ENCODE data around the gene MYL10. TPM values are rescaled to one million over a fixed set of nuclear protein-coding genes. Genes with fewer than 3 reads are reported as not detected.

Gene MYL10
- total RNA-seq, 4 donors from 2014 or later: not detected

DNA sequence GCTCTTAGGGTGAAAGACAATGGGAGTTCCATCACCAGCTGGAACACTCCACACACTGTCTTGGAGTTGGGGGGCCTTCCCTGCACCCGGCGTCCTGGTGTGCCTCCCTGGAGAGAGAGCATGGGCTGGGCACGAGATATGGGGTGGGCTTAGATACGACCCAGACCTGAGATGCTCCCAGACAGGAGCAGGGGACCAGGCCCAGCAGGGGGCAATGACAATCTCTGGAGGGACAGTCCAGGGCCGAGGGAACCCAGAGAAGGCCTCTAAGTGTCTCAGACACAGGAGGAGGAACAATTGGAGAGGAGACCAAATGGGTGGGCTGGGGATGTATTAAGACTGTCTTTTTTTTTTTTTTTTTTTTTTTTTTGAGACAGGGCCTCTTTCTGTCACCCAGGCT is 40.0 kb downstream of the MYL10 start:
- H3K27me3 ChIP-seq: no peaks in the 10 kb centered on the region
- DNase-seq (ENCODE audit: extremely low spot score): no peak
- H3K27ac ChIP-seq (replicated peaks in 1 of 4): no peak overlapping the region
- no peaks in the 10 kb centered on the region for H3K36me3 ChIP-seq
- H3K9me3 ChIP-seq: no peaks in the 10 kb centered on the region
- no peaks in the 10 kb centered on the region for H3K4me1 ChIP-seq
- no peak for TF ChIP-seq POLR2AphosphoS5 (IDR thresholded peaks at IDR 0.05)
- TF ChIP-seq, protein P1, sequence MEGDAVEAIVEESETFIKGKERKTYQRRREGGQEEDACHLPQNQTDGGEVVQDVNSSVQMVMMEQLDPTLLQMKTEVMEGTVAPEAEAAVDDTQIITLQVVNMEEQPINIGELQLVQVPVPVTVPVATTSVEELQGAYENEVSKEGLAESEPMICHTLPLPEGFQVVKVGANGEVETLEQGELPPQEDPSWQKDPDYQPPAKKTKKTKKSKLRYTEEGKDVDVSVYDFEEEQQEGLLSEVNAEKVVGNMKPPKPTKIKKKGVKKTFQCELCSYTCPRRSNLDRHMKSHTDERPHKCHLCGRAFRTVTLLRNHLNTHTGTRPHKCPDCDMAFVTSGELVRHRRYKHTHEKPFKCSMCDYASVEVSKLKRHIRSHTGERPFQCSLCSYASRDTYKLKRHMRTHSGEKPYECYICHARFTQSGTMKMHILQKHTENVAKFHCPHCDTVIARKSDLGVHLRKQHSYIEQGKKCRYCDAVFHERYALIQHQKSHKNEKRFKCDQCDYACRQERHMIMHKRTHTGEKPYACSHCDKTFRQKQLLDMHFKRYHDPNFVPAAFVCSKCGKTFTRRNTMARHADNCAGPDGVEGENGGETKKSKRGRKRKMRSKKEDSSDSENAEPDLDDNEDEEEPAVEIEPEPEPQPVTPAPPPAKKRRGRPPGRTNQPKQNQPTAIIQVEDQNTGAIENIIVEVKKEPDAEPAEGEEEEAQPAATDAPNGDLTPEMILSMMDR (IDR thresholded peaks at IDR 0.05): no peak
- no peak overlapping the region for H3K4me3 ChIP-seq
- 84% methylated on average over 5 of the region's 5 CpGs for WGBS
- intact Hi-C loops (cut with DNase I): no loop called here

DNA sequence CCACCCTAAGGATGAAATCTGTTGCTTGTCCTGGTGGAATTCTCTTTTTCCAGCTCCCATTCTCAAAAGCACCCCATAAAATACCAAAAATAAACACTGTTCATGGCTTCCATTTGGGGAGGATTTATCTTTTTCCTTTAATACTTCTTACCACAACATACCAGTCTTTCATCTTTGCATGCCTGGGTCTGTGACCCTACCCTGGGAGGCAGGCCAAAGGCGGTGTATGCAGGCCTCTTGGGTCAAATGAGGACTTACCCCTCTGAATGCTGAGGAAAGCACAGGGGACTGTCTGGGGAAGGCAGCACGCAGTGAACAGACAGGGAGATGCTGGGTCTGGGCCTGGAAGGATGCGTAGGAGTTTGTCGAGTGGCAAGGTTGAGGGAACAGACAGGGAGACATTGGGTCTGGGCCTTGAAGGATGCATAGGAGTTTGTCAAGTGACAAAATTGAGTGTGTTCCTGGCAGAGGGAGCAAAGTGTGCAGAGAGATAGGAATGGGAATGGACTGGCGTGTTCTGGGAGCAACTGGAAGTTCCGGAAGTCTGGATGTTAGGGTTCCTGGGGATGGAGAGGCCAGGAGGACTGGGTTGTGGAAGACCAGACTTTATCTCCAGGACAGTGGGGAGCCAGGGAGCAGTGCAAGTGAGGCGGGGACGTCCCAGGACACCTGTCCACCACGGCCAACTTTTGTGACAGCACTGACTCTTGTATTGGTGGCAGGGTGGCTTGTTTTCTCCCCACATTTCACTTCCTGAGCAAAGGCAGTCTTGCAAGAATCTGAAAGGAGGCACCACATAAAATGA is 40.8 kb downstream of the MYL10 start:
- DNase-seq (ENCODE audit: extremely low spot score): no peak
- H3K4me3 ChIP-seq: no peak overlapping the region
- H3K27me3 ChIP-seq: no peaks in the 10 kb centered on the region
- no peaks in the 10 kb centered on the region for H3K36me3 ChIP-seq
- H3K4me1 ChIP-seq: no peaks in the 10 kb centered on the region
- 86% methylated on average over 9 of the region's 9 CpGs for WGBS
- no peak overlapping the region for H3K27ac ChIP-seq (replicated peaks in 1 of 4)
- intact Hi-C loops (cut with DNase I): no loop called here
- no peak for TF ChIP-seq POLR2AphosphoS5 (IDR thresholded peaks at IDR 0.05)
- TF ChIP-seq POLR2A (IDR thresholded peaks at IDR 0.05; ENCODE audit: low read depth): no peak
- TF ChIP-seq, protein P1 (IDR thresholded peaks at IDR 0.05): no peak
- no peak for TF ChIP-seq EP300 (IDR thresholded peaks at IDR 0.05)
- H3K9me3 ChIP-seq: peaks cover 0 to 5% (median 4%) of the 10 kb centered on the region in 4 donors

DNA sequence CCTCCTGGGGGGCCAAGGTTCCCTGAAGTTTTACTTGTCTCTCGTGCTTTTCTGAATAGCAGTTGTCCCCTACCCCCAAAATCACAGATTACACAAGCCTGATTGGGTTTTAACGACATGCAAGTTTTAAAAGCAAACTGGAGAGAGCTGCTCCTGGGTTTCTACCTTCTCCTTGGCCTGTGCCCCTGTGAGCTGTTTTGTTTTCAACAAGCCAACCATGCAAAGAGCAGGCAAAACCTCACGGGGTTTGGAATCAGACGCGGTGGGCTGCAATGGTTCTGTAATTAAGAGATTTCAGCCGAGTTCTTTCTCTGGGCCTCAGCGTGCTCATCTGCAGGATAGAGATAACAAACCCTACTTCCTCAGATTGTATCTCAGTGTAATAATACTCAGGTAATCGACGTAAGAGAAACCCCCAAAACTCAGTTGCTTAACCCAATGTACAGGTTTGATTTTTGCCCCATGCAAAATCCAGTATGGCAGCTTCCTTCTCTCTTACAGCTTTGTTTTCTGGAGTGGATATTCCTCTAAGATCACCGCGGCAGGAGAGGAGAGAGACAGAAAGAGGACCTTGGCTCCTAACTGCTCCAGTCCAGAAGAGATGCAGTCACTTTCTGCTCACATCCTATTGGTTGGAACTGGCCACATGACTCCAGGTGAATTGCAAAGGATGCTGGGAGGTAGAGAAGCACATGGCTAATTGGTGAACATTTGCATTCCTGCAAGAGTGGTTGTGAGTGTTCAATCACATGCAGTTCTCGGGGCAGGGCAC is 42.0 kb downstream of the MYL10 start:
- no peaks in the 10 kb centered on the region for H3K4me1 ChIP-seq
- no peak overlapping the region for H3K4me3 ChIP-seq
- TF ChIP-seq, protein P1 (IDR thresholded peaks at IDR 0.05): no peak
- no peak for TF ChIP-seq EP300 (IDR thresholded peaks at IDR 0.05)
- 81% methylated on average over 12 of the region's 12 CpGs for WGBS
- H3K27me3 ChIP-seq: no peaks in the 10 kb centered on the region
- intact Hi-C loops (cut with DNase I): no loop called here
- peaks cover 0 to 12% (median 10%) of the 10 kb centered on the region in 4 donors for H3K9me3 ChIP-seq
- DNase-seq (ENCODE audit: extremely low spot score): no peak
- no peak overlapping the region for H3K27ac ChIP-seq (replicated peaks in 1 of 4)
- H3K36me3 ChIP-seq: no peaks in the 10 kb centered on the region

DNA sequence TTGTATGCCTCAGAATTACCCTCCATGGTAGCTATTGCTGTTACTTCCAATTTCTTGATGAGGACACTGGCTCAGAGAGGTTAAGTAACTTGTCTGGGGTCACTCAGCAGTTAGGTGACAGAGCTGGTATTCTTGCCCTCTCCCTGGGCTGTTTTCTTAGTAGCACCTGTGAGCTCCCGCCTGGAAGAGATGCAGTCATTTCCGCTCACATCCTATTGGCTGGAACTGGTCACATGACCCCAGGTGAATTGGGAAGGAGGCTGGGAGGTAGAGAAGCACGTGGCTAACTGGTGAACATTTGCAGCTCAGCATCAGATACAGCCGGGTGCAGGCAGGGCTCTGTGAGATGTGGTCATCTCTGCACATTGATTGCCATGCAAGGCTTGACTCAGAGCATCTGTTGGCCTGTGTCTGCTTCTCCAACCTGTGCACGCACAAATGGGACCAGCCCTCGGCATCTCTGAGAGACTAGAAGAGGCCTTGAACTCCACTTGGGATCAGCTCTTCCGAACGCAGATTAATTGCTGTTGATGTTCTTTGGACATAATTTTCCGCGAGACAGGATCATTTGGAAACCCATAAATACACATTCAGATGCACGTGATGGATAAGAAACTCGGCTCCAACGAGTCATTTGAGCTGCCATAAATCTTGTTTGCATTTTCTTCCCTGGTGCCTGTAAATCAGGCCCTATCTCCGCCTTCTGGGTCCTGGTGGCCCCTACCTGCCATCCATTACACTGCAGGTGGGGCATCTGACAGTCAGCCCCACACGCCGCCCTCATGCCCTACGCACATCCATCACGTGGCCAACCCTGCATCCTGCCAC is 42.8 kb downstream of the MYL10 start:
- Histone ChIP-seq H3K4me1 (no peaks in the 10 kb centered on the region), H3K4me3 (no peak overlapping the region), H3K9me3 (peaks cover 0 to 12% (median 10%) of the 10 kb centered on the region in 4 donors), H3K36me3 (no peaks in the 10 kb centered on the region), H3K27ac (replicated peaks in 1 of 4) (no peak overlapping the region), H3K27me3 (peaks cover 0 to 7% (median 0%) of the 10 kb centered on the region in 4 donors)
- no peak for DNase-seq (ENCODE audit: extremely low spot score)
- WGBS: 67% methylated on average over 18 of the region's 18 CpGs
- TF ChIP-seq POLR2AphosphoS5 (IDR thresholded peaks at IDR 0.05) (no peak), POLR2A (IDR thresholded peaks at IDR 0.05; ENCODE audit: low read depth) (no peak), EP300 (IDR thresholded peaks at IDR 0.05) (no peak)
- TF ChIP-seq, protein P1 (IDR thresholded peaks at IDR 0.05): no peak
- intact Hi-C loops (cut with DNase I): no loop called here
